Measurements from ENCODE around the gene RANBP3.
A peak's percentile ranks its signal among the peaks of the same experiment; 100 is the strongest.

GRCh38 chr19:6022570-6023064 is 44.7 kb upstream of the RANBP3 start:
- 0 out of 2 replicates have a peak, but pooled peaks have one; percentile 4 for TF ChIP-seq CTCF (conservative IDR thresholded peaks at IDR 0.05; ENCODE audit: low read length)
- TF ChIP-seq EZH2phosphoT487 (IDR thresholded peaks at IDR 0.05; ENCODE audit: borderline replicate concordance, low read depth, low read length), result no peak
